ENCODE data around the gene NSG2.

NSG2 gene

DNA sequence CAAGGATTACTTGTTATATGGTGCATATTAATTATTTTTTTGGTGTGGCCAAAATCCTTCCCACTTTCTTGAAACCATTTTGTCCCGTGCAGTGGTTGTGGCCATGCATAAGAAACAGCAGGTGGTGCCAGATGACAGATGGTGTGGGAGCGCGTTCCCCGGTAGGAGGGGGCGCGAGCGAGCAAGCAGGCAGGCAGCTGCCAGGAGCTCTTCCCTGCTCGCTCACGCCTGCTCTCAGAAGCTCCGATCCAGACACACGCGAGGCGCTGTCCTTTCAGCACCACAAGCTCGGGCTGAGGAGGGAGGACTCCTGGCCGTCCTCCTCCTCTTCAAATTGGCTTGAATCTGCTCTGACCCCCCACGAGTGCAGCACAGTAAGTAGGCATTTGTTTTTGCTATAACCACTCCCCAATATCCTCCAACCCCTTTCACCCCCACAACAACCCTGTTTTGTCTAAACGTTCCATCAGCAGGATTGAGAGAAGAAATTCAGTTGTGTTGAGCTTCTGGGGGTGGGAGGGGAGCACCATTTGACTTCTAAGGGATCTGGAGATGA lies at the start of gene NSG2:
NSG2 (plus strand) TSS at position 237 of the 556 bp plus-strand sequence. CDS start 1,050 bp downstream, outside the sequence.
- no peak within 1 kb of the TSS for H3K4me3 ChIP-seq (replicated peaks in 1 of 2; ENCODE audit: low read depth in 2 of 2, low read length in 2 of 2)
- peak; percentile 79 to 90 for DNase-seq (ENCODE audit: low read depth in 2 of 2)
- TF ChIP-seq CTCF (IDR thresholded peaks at IDR 0.05; ENCODE audit: low read depth, low read length), result peak; percentile 58

GRCh38 chr5:173997331-173997730 lies 48.2 kb upstream of the NSG2 start:
- no peak for DNase-seq (ENCODE audit: low read depth in 2 of 2)
- TF ChIP-seq CTCF (IDR thresholded peaks at IDR 0.05; ENCODE audit: low read depth, low read length), result no peak
- no peak overlapping the region for H3K4me3 ChIP-seq (replicated peaks in 1 of 2; ENCODE audit: low read depth in 2 of 2, low read length in 2 of 2)

GRCh38 chr5:173998531-173998930 lies 47.0 kb upstream of the NSG2 start:
- no peak overlapping the region for H3K4me3 ChIP-seq (replicated peaks in 1 of 2; ENCODE audit: low read depth in 2 of 2, low read length in 2 of 2)
- no peak for TF ChIP-seq CTCF (IDR thresholded peaks at IDR 0.05; ENCODE audit: low read depth, low read length)
- no peak for DNase-seq (ENCODE audit: low read depth in 2 of 2)

DNA sequence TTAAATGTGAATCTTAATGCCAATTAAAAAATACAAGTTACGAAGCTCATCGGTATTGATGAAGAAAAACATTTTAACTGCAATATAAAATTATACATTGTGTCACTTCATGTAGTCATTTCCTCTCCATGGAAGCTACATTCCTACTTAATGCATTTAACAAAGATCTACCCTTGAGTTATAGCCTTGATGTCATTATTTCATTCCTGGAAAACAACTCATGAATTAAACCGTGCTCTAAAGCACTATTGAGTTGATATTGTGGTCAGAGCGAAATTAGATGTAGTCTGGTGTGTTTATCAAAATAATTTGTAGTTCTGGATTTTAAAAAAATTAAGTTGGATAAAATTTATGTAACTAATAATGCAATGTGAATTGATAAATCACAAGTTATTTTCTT lies 45.4 kb upstream of the NSG2 start:
- no peak for TF ChIP-seq CTCF (IDR thresholded peaks at IDR 0.05; ENCODE audit: low read depth, low read length)
- no peak for DNase-seq (ENCODE audit: low read depth in 2 of 2)
- no peak overlapping the region for H3K4me3 ChIP-seq (replicated peaks in 1 of 2; ENCODE audit: low read depth in 2 of 2, low read length in 2 of 2)

- DNase-seq (ENCODE audit: low read depth in 2 of 2), result no peak
- H3K4me3 ChIP-seq (replicated peaks in 1 of 2; ENCODE audit: low read depth in 2 of 2, low read length in 2 of 2), result no peak overlapping the region
- no peak for TF ChIP-seq CTCF (IDR thresholded peaks at IDR 0.05; ENCODE audit: low read depth, low read length)
Measured at GRCh38 chr5:174003795-174004194, 41.7 kb upstream of the NSG2 start.

GRCh38 chr5:174008922-174009321 lies 36.6 kb upstream of the NSG2 start:
- H3K4me3 ChIP-seq (replicated peaks in 1 of 2; ENCODE audit: low read depth in 2 of 2, low read length in 2 of 2), result no peak overlapping the region
- no peak for DNase-seq (ENCODE audit: low read depth in 2 of 2)
- no peak for TF ChIP-seq CTCF (IDR thresholded peaks at IDR 0.05; ENCODE audit: low read depth, low read length)

- no peak for TF ChIP-seq CTCF (IDR thresholded peaks at IDR 0.05; ENCODE audit: low read depth, low read length)
- no peak for DNase-seq (ENCODE audit: low read depth in 2 of 2)
- no peak overlapping the region for H3K4me3 ChIP-seq (replicated peaks in 1 of 2; ENCODE audit: low read depth in 2 of 2, low read length in 2 of 2)
Measured at GRCh38 chr5:174010365-174010764, 35.1 kb upstream of the NSG2 start.
